VCaP (cell line): ENCODE data around the gene ZNF71.
A peak's percentile ranks its signal among the peaks of the same experiment; 100 is the strongest.

Experiments used
- H3K27ac ChIP-seq: fragments of 450-650 bp; 2 replicates; pipeline ENCODE4 v1.5.1; 2017
- TF ChIP-seq, protein P1 (sequence below): fragments of 450-650 bp; conservative IDR thresholded peaks from 2 replicates; pipeline ENCODE4 v1.5.1; 2017; ENCODE audit warnings: mild to moderate bottlenecking, moderate library complexity

ZNF71 gene

DNA sequence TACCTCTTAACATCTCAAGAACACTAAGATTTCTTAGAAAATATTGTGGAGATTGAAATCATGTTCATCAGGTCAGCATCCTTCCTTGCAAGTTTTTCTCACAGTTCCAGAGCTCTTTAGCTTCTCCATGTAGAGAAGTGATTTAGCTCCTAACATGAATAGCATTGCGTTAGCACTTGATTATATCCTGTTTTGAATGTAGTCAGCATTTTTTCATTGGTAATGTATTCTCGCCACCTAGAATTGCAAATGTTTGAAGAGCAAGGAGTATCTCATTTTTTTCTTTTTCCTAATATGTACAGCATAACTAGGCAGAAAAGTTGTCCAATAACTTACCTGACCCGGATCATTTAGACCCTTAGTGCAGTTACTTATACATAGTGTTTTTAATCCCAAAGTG, 21.2 kb upstream of the ZNF71 start:
- TF ChIP-seq, protein P1, sequence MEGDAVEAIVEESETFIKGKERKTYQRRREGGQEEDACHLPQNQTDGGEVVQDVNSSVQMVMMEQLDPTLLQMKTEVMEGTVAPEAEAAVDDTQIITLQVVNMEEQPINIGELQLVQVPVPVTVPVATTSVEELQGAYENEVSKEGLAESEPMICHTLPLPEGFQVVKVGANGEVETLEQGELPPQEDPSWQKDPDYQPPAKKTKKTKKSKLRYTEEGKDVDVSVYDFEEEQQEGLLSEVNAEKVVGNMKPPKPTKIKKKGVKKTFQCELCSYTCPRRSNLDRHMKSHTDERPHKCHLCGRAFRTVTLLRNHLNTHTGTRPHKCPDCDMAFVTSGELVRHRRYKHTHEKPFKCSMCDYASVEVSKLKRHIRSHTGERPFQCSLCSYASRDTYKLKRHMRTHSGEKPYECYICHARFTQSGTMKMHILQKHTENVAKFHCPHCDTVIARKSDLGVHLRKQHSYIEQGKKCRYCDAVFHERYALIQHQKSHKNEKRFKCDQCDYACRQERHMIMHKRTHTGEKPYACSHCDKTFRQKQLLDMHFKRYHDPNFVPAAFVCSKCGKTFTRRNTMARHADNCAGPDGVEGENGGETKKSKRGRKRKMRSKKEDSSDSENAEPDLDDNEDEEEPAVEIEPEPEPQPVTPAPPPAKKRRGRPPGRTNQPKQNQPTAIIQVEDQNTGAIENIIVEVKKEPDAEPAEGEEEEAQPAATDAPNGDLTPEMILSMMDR: no peak
- no peak overlapping the region for H3K27ac ChIP-seq

DNA sequence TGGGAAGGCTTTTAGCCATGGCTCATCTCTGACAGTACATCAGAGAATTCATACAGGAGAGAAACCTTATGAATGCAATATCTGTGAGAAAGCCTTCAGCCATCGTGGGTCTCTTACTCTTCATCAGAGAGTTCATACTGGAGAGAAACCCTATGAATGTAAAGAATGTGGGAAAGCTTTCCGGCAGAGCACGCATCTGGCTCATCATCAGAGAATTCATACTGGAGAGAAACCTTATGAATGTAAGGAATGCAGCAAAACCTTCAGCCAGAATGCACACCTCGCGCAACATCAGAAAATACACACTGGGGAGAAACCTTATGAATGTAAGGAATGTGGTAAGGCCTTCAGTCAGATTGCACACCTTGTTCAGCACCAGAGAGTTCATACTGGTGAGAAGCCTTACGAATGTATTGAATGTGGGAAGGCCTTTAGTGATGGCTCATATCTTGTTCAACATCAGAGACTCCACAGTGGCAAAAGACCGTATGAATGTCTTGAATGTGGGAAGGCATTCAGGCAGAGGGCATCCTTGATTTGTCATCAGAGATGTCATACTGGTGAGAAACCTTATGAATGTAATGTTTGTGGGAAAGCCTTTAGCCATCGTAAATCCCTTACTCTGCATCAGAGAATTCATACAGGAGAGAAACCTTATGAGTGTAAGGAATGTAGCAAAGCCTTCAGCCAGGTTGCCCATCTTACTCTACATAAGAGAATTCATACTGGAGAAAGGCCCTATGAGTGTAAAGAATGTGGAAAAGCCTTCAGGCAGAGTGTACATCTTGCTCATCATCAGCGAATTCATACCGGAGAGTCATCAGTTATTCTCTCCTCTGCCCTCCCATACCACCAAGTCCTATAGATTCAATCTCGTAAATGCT, 17.1 kb upstream of the ZNF71 start:
- no peak overlapping the region for H3K27ac ChIP-seq
- TF ChIP-seq, protein P1: no peak

DNA sequence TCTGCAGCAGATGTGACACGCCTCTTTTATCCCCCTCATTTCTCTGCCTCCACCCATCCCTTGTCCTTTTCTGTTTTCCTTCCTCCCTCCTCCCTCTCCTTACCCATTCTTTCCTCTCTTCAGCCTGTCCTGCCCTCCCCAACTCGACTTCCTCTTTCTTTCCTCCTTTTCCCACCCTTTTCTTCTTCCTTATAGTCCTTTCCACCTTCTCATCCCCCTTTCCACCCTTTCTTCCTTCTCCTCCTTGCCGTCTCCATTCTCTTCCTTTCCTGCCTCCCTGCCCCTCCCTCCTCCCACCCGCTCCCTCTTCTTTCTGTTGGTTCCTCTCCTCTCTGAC, 688 bp upstream of the ZNF71 start:
- TF ChIP-seq, protein P1: no peak
- H3K27ac ChIP-seq: peak overlapping the region; percentile 81; the same call in 1 of the 2 replicates

DNA sequence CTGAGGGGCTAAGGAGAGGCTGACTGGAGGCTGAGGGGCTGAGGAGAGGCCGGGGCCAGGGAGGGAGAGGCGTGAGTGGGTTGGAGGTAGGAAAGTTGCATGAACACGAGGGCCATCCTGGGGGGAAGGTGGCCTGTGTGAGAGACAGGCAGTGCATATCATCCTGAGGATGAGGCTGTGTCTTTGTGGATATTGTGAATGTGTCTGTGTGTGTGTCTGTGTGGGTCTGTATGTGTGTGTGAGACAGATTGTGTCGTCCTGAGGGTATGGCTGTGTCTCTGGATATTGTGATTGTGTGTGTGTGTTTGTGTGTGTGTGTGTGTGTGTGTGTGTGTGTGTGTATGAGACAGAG, 422 bp downstream of the ZNF71 start:
- peak overlapping the region; percentile 81; the same call in 1 of the 2 replicates for H3K27ac ChIP-seq
- TF ChIP-seq, protein P1: no peak

DNA sequence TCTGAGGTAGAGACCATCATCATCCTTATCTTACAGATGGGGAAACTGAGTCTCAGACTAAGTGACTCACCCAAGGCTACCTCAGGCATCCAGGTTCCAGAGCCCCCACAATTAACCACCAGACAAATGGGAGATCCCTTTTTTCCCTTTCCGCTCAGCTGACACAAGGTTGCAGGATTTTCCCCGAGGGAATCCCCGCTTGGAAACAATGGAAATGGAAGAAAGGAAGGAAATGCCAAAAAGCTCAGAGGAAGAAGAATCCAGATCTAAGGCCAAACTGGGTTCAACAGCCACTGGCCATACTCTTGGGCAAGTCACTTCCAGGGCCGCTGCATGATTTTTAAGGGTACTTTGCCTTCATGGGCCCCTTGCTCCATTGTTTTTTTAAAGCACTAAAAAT, 1.6 kb downstream of the ZNF71 start:
- TF ChIP-seq, protein P1: no peak
- H3K27ac ChIP-seq: no peak overlapping the region

DNA sequence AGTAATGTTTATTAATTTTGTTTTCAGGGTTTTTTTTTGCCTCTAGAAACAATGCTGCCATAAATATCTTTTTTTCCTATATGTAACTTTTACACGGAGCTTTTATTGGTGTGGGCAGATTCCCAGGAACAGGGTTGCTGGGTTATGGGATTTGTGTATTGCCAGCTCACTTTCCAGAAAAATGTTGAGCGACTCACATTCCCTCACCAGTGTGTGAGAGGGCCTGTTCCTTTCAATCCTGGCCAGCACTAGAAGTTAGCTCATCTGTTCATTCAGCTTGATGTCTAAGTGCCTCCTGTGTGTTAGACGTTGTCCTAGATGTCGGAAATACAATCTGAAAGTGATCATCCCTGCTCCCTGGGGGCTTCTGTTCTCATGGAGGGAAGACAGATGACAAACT, 2.6 kb downstream of the ZNF71 start:
- no peak overlapping the region for H3K27ac ChIP-seq
- TF ChIP-seq, protein P1: no peak

DNA sequence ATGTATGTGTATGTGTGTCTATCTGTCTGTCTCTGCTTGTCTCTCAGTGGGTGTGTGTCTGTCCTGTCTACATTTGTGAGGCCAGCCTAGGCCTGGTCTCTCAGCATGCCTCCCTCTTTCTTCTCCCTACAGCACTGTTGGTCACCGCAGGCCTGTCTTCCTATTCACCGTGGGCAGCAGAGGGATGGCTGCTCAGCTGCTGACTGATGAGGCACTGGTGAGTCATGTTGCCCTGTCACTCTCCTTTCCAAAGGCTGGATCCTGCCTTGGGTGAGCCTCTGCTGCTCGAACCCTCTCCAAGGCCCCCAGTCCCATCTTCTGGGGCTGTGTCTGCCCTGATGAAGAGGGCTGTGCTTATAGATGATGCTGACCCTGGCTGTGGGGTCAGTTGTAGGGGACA, 6.3 kb downstream of the ZNF71 start:
- H3K27ac ChIP-seq: no peak overlapping the region
- TF ChIP-seq, protein P1: no peak
